Measurements from ENCODE around the gene CSPG4.
A peak's percentile ranks its signal among the peaks of the same experiment; 100 is the strongest.

CSPG4 gene

GRCh38 chr15:75649045-75649761 is 63.4 kb downstream of the CSPG4 start:
- Histone ChIP-seq H3K36me3 (ENCODE audit: insufficient read depth, low read length) (no peaks in the 10 kb centered on the region), H3F3A (ENCODE audit: insufficient read depth, low read length) (no peaks in the 10 kb centered on the region), H3K4me3 (ENCODE audit: low read depth, low read length, poor library complexity, severe bottlenecking) (no peak overlapping the region), H3K79me2 (ENCODE audit: insufficient read depth, low read length) (no peaks in the 10 kb centered on the region), H4K20me1 (ENCODE audit: insufficient read depth, low read length) (no peaks in the 10 kb centered on the region), H3K27me3 (ENCODE audit: insufficient read depth, low read length) (no peaks in the 10 kb centered on the region), H3K9me3 (ENCODE audit: low read length) (no peaks in the 10 kb centered on the region), H3K4me2 (ENCODE audit: low read length) (no peak overlapping the region), H3K4me1 (ENCODE audit: insufficient read depth, low read length, severe bottlenecking) (peaks cover 14% of the 10 kb centered on the region), H3K27ac (ENCODE audit: low read depth, low read length, poor library complexity, severe bottlenecking) (no peak overlapping the region), H3K9me2 (ENCODE audit: low read depth, low read length) (no peaks in the 10 kb centered on the region), H2AFZ (ENCODE audit: low read length) (no peak overlapping the region), H3K9ac (ENCODE audit: low read length) (no peak overlapping the region)
- no peak for TF ChIP-seq EZH2 (IDR thresholded peaks at IDR 0.05; ENCODE audit: borderline replicate concordance, low read length)
- no peak for TF ChIP-seq CTCF (IDR thresholded peaks at IDR 0.05; ENCODE audit: low read length)

- no peak for TF ChIP-seq EZH2 (IDR thresholded peaks at IDR 0.05; ENCODE audit: borderline replicate concordance, low read length)
- no peak for TF ChIP-seq CTCF (IDR thresholded peaks at IDR 0.05; ENCODE audit: low read length)
- H2AFZ ChIP-seq (ENCODE audit: low read length): no peak overlapping the region
- no peaks in the 10 kb centered on the region for H4K20me1 ChIP-seq (ENCODE audit: insufficient read depth, low read length)
- no peaks in the 10 kb centered on the region for H3K27me3 ChIP-seq (ENCODE audit: insufficient read depth, low read length)
- no peaks in the 10 kb centered on the region for H3K79me2 ChIP-seq (ENCODE audit: insufficient read depth, low read length)
- peak overlapping the region; percentile 72 for H3K4me2 ChIP-seq (ENCODE audit: low read length)
- peaks cover 14% of the 10 kb centered on the region for H3K4me1 ChIP-seq (ENCODE audit: insufficient read depth, low read length, severe bottlenecking)
- H3K9ac ChIP-seq (ENCODE audit: low read length): peak overlapping the region; percentile 36; the same call in 1 of the 2 replicates
- peak overlapping the region; percentile 58 for H3K4me3 ChIP-seq (ENCODE audit: low read depth, low read length, poor library complexity, severe bottlenecking)
- no peaks in the 10 kb centered on the region for H3F3A ChIP-seq (ENCODE audit: insufficient read depth, low read length)
- no peaks in the 10 kb centered on the region for H3K36me3 ChIP-seq (ENCODE audit: insufficient read depth, low read length)
- H3K9me3 ChIP-seq (ENCODE audit: low read length): no peaks in the 10 kb centered on the region
- H3K27ac ChIP-seq (ENCODE audit: low read depth, low read length, poor library complexity, severe bottlenecking): no peak overlapping the region
- H3K9me2 ChIP-seq (ENCODE audit: low read depth, low read length): no peaks in the 10 kb centered on the region
Observed at GRCh38 chr15:75648156-75649000, 64.3 kb downstream of the CSPG4 start.

- Histone ChIP-seq H3K4me1 (ENCODE audit: insufficient read depth, low read length, severe bottlenecking) (peaks cover 14% of the 10 kb centered on the region), H3K27me3 (ENCODE audit: insufficient read depth, low read length) (no peaks in the 10 kb centered on the region), H3K4me3 (ENCODE audit: low read depth, low read length, poor library complexity, severe bottlenecking) (peak within 1 kb of the TSS; percentile 58), H3K9ac (ENCODE audit: low read length) (peak within 1 kb of the TSS; percentile 36; the same call in 1 of the 2 replicates), H2AFZ (ENCODE audit: low read length) (no peak within 1 kb of the TSS), H4K20me1 (ENCODE audit: insufficient read depth, low read length) (no peaks in the 10 kb centered on the region), H3K27ac (ENCODE audit: low read depth, low read length, poor library complexity, severe bottlenecking) (no peak within 1 kb of the TSS), H3K9me2 (ENCODE audit: low read depth, low read length) (no peaks in the 10 kb centered on the region), H3F3A (ENCODE audit: insufficient read depth, low read length) (no peaks in the 10 kb centered on the region), H3K4me2 (ENCODE audit: low read length) (peak within 1 kb of the TSS; percentile 72), H3K36me3 (ENCODE audit: insufficient read depth, low read length) (no peaks in the 10 kb centered on the region), H3K9me3 (ENCODE audit: low read length) (no peaks in the 10 kb centered on the region), H3K79me2 (ENCODE audit: insufficient read depth, low read length) (no peaks in the 10 kb centered on the region)
- TF ChIP-seq CTCF (IDR thresholded peaks at IDR 0.05; ENCODE audit: low read length) (peak; percentile 49; the same call in 1 of the 2 replicates), EZH2 (IDR thresholded peaks at IDR 0.05; ENCODE audit: borderline replicate concordance, low read length) (no peak; the same call in 1 of the 2 replicates)
Observed at GRCh38 chr15:75647370-75648155, 65.1 kb downstream of the CSPG4 start, which contains the start of gene SNX33. SNX33 (plus strand) TSS chr15:75647912; CDS start chr15:75649103, 1,191 bp downstream.

Data from OCI-LY1 (cell line).